RWPE1 (cell line): Measurements from ENCODE around the gene THADA.
"Not testable (repeated sequence)": the region's sequence is repeated elsewhere in the genome, so short reads cannot be mapped to it uniquely, and the experiment has no call there.

ENCODE experiments used
- CTCF ChIA-PET: fragments of 350-600 bp; sonication (Branson Sonifier 250); formaldehyde crosslinking; extraction: SDS; loops from one replicate; lab custom pipeline; 2021; lab: Yijun Ruan, JAX
- POLR2A ChIA-PET: fragments of 400-600 bp; formaldehyde crosslinking; extraction: SDS; loops from one replicate; lab custom pipeline; 2020; ENCODE audit warnings: antibody characterized with exemption; ENCODE audit not compliant: low non-redundant PET; lab: Yijun Ruan, JAX
- DNase-seq: peaks from one replicate; pipeline ENCODE4 v3.0.0; 2012; ENCODE audit warnings: low spot score
- H3K27ac ChIP-seq: fragments of 450-650 bp; 2 replicates; pipeline ENCODE4 v1.5.1; 2017
- TF ChIP-seq, protein P1 (sequence below): fragments of 450-650 bp; conservative IDR thresholded peaks from 2 replicates; pipeline ENCODE4 v1.5.1; 2017; ENCODE audit warnings: low read depth, mild to moderate bottlenecking

THADA gene

GRCh38 chr2:43559391-43560230, 36.2 kb downstream of the THADA start:
- TF ChIP-seq, protein P1, sequence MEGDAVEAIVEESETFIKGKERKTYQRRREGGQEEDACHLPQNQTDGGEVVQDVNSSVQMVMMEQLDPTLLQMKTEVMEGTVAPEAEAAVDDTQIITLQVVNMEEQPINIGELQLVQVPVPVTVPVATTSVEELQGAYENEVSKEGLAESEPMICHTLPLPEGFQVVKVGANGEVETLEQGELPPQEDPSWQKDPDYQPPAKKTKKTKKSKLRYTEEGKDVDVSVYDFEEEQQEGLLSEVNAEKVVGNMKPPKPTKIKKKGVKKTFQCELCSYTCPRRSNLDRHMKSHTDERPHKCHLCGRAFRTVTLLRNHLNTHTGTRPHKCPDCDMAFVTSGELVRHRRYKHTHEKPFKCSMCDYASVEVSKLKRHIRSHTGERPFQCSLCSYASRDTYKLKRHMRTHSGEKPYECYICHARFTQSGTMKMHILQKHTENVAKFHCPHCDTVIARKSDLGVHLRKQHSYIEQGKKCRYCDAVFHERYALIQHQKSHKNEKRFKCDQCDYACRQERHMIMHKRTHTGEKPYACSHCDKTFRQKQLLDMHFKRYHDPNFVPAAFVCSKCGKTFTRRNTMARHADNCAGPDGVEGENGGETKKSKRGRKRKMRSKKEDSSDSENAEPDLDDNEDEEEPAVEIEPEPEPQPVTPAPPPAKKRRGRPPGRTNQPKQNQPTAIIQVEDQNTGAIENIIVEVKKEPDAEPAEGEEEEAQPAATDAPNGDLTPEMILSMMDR, result no peak
- no peak for DNase-seq
- CTCF ChIA-PET, result interaction anchor here (0.7 to 1.3 kb wide), 2 partner anchors 18 to 119 kb away, joined by 3 to 4 read pairs; no protein-coding TSS in a partner anchor
- H3K27ac ChIP-seq, result no peak overlapping the region
- POLR2A ChIA-PET, result no interaction called here

DNA sequence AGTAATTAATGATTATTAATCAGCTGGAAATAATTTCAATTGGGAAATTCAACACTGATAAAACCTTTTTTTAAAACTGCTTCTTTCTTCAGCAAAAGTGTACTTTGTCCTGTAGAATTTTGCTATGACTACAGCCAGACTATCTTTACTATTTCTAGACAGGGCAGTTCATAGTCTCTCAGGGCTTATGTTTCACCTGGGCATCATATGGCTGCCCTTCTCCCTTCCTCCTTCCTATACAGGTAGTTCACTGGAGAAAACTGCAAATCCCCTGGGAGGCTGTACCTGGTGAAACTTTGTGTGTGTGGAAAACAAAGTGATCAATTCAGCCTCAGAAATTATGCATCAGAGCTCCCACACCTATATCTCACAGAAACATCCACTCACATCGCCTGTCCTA, 38.6 kb downstream of the THADA start:
- no peak overlapping the region for H3K27ac ChIP-seq
- CTCF ChIA-PET, result no interaction called here
- TF ChIP-seq, protein P1, result no peak
- POLR2A ChIA-PET, result no interaction called here
- no peak for DNase-seq

DNA sequence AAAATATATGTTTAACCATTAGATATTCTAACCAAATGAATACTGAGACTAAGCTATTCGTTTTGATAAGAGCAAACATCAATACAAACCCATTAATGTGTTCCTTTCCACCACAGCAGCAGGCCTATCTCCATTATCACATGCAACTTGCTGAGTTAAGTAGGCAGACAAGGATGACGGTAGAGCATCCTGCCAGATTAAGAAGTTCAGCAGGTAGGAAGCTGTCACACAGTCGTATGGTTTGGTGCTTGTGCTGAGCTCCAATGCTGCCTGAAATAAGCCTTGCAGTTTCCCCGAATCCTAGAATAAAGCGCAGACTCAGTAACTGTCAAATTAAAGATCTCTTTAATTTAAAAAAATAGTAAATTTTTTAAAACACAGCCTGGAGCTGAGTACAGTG, 39.6 kb downstream of the THADA start:
- CTCF ChIA-PET, result interaction anchor here (0.9 to 1.7 kb wide), 2 partner anchors 21 to 723 kb away, joined by 3 to 5 read pairs; no protein-coding TSS in a partner anchor
- H3K27ac ChIP-seq, result no peak overlapping the region
- TF ChIP-seq, protein P1, result no peak
- DNase-seq, result no peak
- POLR2A ChIA-PET, result no interaction called here

GRCh38 chr2:43553341-43553855, 42.4 kb downstream of the THADA start:
- DNase-seq, result no peak
- H3K27ac ChIP-seq, result no peak overlapping the region
- TF ChIP-seq, protein P1, result no peak
- POLR2A ChIA-PET, result no interaction called here
- CTCF ChIA-PET, result no interaction called here

DNA sequence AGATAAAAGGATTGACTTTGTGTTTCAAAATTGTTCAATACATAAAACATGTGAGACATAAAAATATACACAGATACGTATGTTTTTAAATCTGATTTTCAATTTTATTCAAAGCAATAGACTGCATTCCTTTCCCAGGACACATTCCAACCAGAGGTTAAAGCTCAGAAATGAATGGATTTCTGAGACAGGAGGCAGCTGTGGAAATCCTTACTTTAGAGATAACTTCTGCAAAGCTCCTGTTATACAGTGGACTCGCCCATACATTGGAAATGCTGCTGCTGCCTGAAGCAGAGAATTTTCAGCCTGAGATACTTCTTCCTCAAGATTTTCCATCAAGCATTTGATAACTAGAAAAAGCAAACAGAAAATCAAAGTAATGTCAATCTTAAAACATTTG, 43.8 kb downstream of the THADA start:
- ChIA-PET POLR2A (no interaction called here), CTCF (no interaction called here)
- H3K27ac ChIP-seq, result no peak overlapping the region
- no peak for DNase-seq
- TF ChIP-seq, protein P1, result no peak

DNA sequence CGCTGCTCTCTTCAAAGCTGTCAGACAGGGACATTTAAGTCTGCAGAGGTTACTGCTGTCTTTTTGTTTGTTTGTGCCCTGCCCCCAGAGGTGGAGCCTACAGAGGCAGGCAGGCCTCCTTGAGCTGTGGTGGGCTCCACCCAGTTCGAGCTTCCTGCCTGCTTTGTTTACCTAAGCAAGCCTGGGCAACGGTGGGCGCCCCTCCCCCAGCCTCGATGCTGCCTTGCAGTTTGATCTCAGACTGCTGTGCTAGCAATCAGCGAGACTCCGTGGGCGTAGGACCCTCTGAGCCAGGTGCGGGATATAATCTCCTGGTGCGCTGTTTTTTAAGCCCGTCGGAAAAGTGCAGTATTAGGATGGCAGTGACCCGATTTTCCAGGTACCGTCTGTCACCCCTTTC, 47.5 kb downstream of the THADA start:
- CTCF ChIA-PET, result interaction anchor here (0.6 kb wide), 1 partner anchor 964 kb away, joined by 4 read pairs; no protein-coding TSS in a partner anchor
- POLR2A ChIA-PET, result not testable (repeated sequence)

More for the DNA sequence above, 47.5 kb downstream of the THADA start:
- DNase-seq, H3K27ac ChIP-seq: not testable (repeated sequence)
